Naive B cell (primary cell): ENCODE measurements around the gene ZMYM2. TPM values are rescaled to one million over a fixed set of nuclear protein-coding genes. Genes with fewer than 3 reads are reported as not detected.
A peak's percentile ranks its signal among the peaks of the same experiment; 100 is the strongest.
"Not testable (repeated sequence)": the region's sequence is repeated elsewhere in the genome, so short reads cannot be mapped to it uniquely, and the experiment has no call there.

Source experiments
- ATAC-seq, 2 donors: fragments of 150-1000 bp; cut with Tn5 transposase; 2 replicates each; pipeline ENCODE4 v1.10.0; 2021; ENCODE audit warnings: low read depth in 2 of 2, mild to moderate bottlenecking in 2 of 2, moderate library complexity in 2 of 2
- DNase-seq: peaks from one replicate; pipeline ENCODE4 v3.0.0; 2022
- H3K27ac Mint-ChIP-seq, 6 donors: one replicate each; pipeline ENCODE4 v1.8.0; 2020 to 2022; ENCODE audit warnings: mild to moderate bottlenecking in 6 of 6, mixed read lengths in 6 of 6, moderate library complexity in 5 of 6, inconsistent platforms in 2 of 6
- H3K27me3 Mint-ChIP-seq, 3 donors: one replicate each; pipeline ENCODE4 v1.8.0; 2021 to 2022; ENCODE audit warnings: mixed read lengths in 3 of 3, mild to moderate bottlenecking in 1 of 3
- H3K36me3 Mint-ChIP-seq, 2 donors: one replicate each; pipeline ENCODE4 v1.8.0; 2020 to 2022; ENCODE audit warnings: mixed read lengths in 2 of 2, inconsistent platforms in 1 of 2, mild to moderate bottlenecking in 1 of 2
- H3K4me1 Mint-ChIP-seq, 3 donors: one replicate each; pipeline ENCODE4 v1.8.0; 2020 to 2022; ENCODE audit warnings: mixed read lengths in 3 of 3, inconsistent platforms in 1 of 3, mild to moderate bottlenecking in 1 of 3, moderate library complexity in 1 of 3
- H3K4me3 Mint-ChIP-seq, 8 donors: one replicate each; pipeline ENCODE4 v1.8.0; 2020 to 2022; ENCODE audit warnings: mild to moderate bottlenecking in 8 of 8, mixed read lengths in 8 of 8, moderate library complexity in 8 of 8, inconsistent platforms in 2 of 8
- H3K9me3 Mint-ChIP-seq, 7 donors: one replicate each; pipeline ENCODE4 v1.8.0; 2020 to 2022; ENCODE audit warnings: mixed read lengths in 7 of 7, mild to moderate bottlenecking in 5 of 7, inconsistent platforms in 2 of 7, moderate library complexity in 1 of 7
- polyA plus RNA-seq, 6 donors: library from polyadenylated mRNA; unstranded; fragments of 300-500 nt; fragmentation: Illumina TruSeq; gene quantifications; one replicate each; pipeline ENCODE4 v1.2.3, GENCODE V29; 2021; ENCODE audit warnings: low read depth in 6 of 6

Gene ZMYM2
- polyA plus RNA-seq, 6 donors from 2014 or later: 4.2 to 13.8 (median 9.3) TPM

DNA sequence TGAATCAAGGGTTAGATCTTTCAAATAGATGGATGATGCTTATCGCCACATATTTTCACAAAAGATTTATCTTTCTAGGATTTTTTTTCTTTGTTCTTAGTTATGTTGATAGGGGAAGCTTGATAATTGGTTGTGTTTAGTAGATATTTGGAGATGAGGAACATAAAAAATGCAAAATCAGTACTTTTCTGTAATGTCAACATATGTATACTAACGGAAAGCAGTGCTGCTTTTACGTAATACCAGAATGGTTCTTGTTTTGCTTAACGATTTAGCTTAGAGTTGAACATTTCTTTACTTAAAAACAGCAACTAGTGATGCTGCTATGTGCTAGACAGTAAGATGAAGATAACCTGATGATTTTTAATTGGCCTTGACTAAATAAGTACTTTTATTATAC, 3.0 kb downstream of the ZMYM2 start:
- H3K9me3 Mint-ChIP-seq: no peaks in the 10 kb centered on the region
- DNase-seq (no peak), ATAC-seq (no peak)
- no peaks in the 10 kb centered on the region for H3K27me3 Mint-ChIP-seq
- H3K4me3 Mint-ChIP-seq: peak overlapping the region in 1 of 8 donors; percentile 19
- H3K36me3 Mint-ChIP-seq: no peaks in the 10 kb centered on the region
- peaks cover 18 to 41% (median 28%) of the 10 kb centered on the region in 3 donors for H3K4me1 Mint-ChIP-seq
- peak overlapping the region in 1 of 6 donors; percentile 25 for H3K27ac Mint-ChIP-seq

- H3K27me3 Mint-ChIP-seq: no peaks in the 10 kb centered on the region
- ATAC-seq (no peak), DNase-seq (no peak)
- no peaks in the 10 kb centered on the region for H3K9me3 Mint-ChIP-seq
- H3K4me1 Mint-ChIP-seq: peaks cover 20 to 45% (median 31%) of the 10 kb centered on the region in 3 donors
- H3K4me3 Mint-ChIP-seq: peak overlapping the region in 1 of 8 donors; percentile 19
- H3K36me3 Mint-ChIP-seq: peaks cover 3% of the 10 kb centered on the region in 2 donors
- peak overlapping the region in 1 of 6 donors; percentile 12 for H3K27ac Mint-ChIP-seq
Observed at GRCh38 chr13:19961924-19962323, 3.4 kb downstream of the ZMYM2 start.

DNA sequence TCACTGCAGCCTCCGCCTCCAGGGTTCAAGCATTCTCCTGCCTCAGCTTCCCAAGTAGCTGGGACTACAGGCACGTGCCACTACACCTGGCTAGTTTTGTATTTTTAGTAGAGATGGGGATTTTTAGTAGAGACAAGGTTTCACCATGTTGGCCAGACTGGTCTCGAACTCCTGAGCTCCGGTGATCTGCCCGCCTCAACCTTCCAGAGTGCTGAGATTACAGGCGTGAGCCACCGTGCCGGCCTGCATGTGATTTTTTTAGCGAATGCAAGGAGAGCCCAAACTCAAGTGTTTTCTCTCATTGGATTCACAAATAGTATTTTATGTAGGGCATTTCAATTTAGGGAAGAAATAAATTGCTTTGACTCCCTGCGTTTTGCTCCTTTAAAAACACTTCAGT, 4.4 kb downstream of the ZMYM2 start:
- H3K4me1 Mint-ChIP-seq: peaks cover 23 to 47% (median 38%) of the 10 kb centered on the region in 3 donors
- no peak for DNase-seq
- peak overlapping the region in 1 of 8 donors; percentile 20 for H3K4me3 Mint-ChIP-seq
- H3K27ac Mint-ChIP-seq: peak overlapping the region in 1 of 6 donors; percentile 61
- H3K27me3 Mint-ChIP-seq: no peaks in the 10 kb centered on the region
- no peaks in the 10 kb centered on the region for H3K9me3 Mint-ChIP-seq
- H3K36me3 Mint-ChIP-seq: peaks cover 7 to 8% of the 10 kb centered on the region in 2 donors
- ATAC-seq: no peak

- Mint-ChIP-seq H3K27me3 (no peaks in the 10 kb centered on the region), H3K4me1 (peaks cover 10 to 26% (median 19%) of the 10 kb centered on the region in 3 donors), H3K27ac (no peak overlapping the region), H3K36me3 (peaks cover 7 to 8% of the 10 kb centered on the region in 2 donors), H3K4me3 (no peak overlapping the region), H3K9me3 (no peaks in the 10 kb centered on the region)
- DNase-seq (no peak), ATAC-seq (peak in 1 of 2 donors; percentile 25)
Observed at GRCh38 chr13:19967621-19968020, 9.1 kb downstream of the ZMYM2 start.

GRCh38 chr13:19974498-19975009, 16.0 kb downstream of the ZMYM2 start:
- H3K4me3 Mint-ChIP-seq, ATAC-seq, H3K27me3 Mint-ChIP-seq, DNase-seq: not testable (repeated sequence)
- Mint-ChIP-seq H3K9me3 (peaks cover 6 to 18% (median 11%) of the 10 kb centered on the region in 7 donors), H3K4me1 (peaks cover 9 to 14% (median 12%) of the 10 kb centered on the region in 3 donors), H3K36me3 (peaks cover 20 to 29% of the 10 kb centered on the region in 2 donors), H3K27ac (peak overlapping the region in 1 of 6 donors; percentile 65)

- H3K4me3 Mint-ChIP-seq: peak overlapping the region in 2 of 8 donors; percentile 29 to 59
- peaks cover 6 to 19% (median 12%) of the 10 kb centered on the region in 7 donors for H3K9me3 Mint-ChIP-seq
- H3K27ac Mint-ChIP-seq: peak overlapping the region in 1 of 6 donors; percentile 4
- peaks cover 21 to 34% of the 10 kb centered on the region in 2 donors for H3K36me3 Mint-ChIP-seq
- no peaks in the 10 kb centered on the region for H3K27me3 Mint-ChIP-seq
- DNase-seq: no peak
- H3K4me1 Mint-ChIP-seq: peaks cover 12 to 22% (median 17%) of the 10 kb centered on the region in 3 donors
- ATAC-seq: no peak
Observed at GRCh38 chr13:19978831-19979437, 20.4 kb downstream of the ZMYM2 start.

- Mint-ChIP-seq H3K4me3 (no peak overlapping the region), H3K4me1 (peaks cover 22 to 29% (median 23%) of the 10 kb centered on the region in 3 donors), H3K27me3 (no peaks in the 10 kb centered on the region), H3K9me3 (peaks cover 6 to 19% (median 12%) of the 10 kb centered on the region in 7 donors), H3K36me3 (peaks cover 15 to 20% of the 10 kb centered on the region in 2 donors), H3K27ac (peak overlapping the region in 1 of 6 donors; percentile 16)
- no peak for ATAC-seq
- no peak for DNase-seq
Observed at GRCh38 chr13:19981685-19982238, 23.2 kb downstream of the ZMYM2 start.

DNA sequence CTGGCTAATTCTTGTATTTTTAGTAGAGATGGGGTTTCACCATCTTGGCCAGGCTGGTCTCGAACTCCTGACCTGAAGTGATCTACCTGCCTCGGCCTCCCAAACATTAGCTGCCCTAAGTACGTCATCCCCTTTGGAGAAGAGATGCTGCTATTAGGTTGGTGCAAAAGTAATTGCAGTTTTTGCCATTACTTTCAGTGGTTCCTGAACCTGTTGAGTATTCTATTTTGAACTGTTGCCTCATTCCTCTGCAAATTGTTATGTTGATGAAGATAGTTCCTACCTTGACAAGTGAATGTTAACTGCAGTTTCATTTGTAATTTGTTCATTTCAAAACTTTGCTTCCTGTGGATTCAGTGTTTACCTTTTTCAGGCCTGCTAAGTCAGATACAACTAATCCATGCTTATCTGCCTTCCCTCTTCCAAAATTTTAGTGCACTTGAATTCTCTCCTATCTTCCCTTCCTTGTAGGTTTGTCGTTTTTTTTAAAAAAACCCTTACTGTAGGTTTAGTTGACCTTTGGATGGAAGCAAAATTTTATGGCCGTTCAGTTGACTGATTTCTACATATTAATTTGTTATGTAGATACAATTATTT, 24.0 kb downstream of the ZMYM2 start:
- Mint-ChIP-seq H3K4me3 (no peak overlapping the region), H3K4me1 (peaks cover 20 to 27% (median 21%) of the 10 kb centered on the region in 3 donors), H3K9me3 (peaks cover 6 to 13% (median 12%) of the 10 kb centered on the region in 7 donors), H3K27me3 (no peaks in the 10 kb centered on the region), H3K27ac (peak overlapping the region in 2 of 6 donors; percentile 16 to 27), H3K36me3 (peaks cover 13 to 16% of the 10 kb centered on the region in 2 donors)
- DNase-seq (no peak), ATAC-seq (no peak)

GRCh38 chr13:19984430-19985218, 26.1 kb downstream of the ZMYM2 start:
- Mint-ChIP-seq H3K27me3 (no peaks in the 10 kb centered on the region), H3K36me3 (peaks cover 2 to 4% of the 10 kb centered on the region in 2 donors), H3K4me1 (peaks cover 23 to 33% (median 27%) of the 10 kb centered on the region in 3 donors), H3K27ac (peak overlapping the region in 2 of 6 donors; percentile 5 to 47), H3K9me3 (peaks cover 0 to 3% (median under 1%) of the 10 kb centered on the region in 7 donors), H3K4me3 (no peak overlapping the region)
- peak; percentile 81 to 84 for ATAC-seq
- peak; percentile 5 for DNase-seq

GRCh38 chr13:19985219-19985556, 26.7 kb downstream of the ZMYM2 start:
- Mint-ChIP-seq H3K4me1 (peaks cover 28 to 37% (median 32%) of the 10 kb centered on the region in 3 donors), H3K9me3 (peaks cover 0 to 2% (median 0%) of the 10 kb centered on the region in 7 donors), H3K27ac (no peak overlapping the region), H3K27me3 (no peaks in the 10 kb centered on the region), H3K36me3 (peaks cover 4 to 7% of the 10 kb centered on the region in 2 donors), H3K4me3 (peak overlapping the region in 1 of 8 donors; percentile 15)
- ATAC-seq (no peak), DNase-seq (no peak)

DNA sequence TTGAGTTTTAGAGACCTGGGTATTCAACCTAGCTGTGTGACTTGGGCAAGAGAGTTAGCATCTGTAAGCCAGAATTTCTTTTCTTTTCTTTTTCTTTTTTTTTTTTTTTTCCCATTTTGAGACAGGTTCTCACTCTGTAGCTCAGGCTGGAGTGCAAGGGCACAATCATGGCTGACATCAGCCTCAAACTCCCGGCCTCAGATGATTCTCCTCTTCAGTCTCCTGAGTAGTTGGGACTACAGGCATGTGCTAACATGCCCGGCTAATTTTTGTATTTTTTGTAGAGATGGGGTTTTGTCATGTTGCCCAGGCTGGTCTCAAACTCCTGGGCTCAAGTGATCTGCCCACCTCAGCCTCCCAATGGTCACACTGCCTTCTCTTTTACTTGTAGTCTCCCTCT, 33.0 kb downstream of the ZMYM2 start:
- H3K27ac Mint-ChIP-seq: peak overlapping the region in 2 of 6 donors; percentile 24 to 78
- H3K36me3 Mint-ChIP-seq: peaks cover 13 to 24% of the 10 kb centered on the region in 2 donors

GRCh38 chr13:19993024-19993423, 34.5 kb downstream of the ZMYM2 start:
- ATAC-seq: no peak
- no peak overlapping the region for H3K4me3 Mint-ChIP-seq
- H3K27ac Mint-ChIP-seq: no peak overlapping the region
- peaks cover 21 to 24% of the 10 kb centered on the region in 2 donors for H3K36me3 Mint-ChIP-seq
- H3K4me1 Mint-ChIP-seq: peaks cover 23 to 40% (median 26%) of the 10 kb centered on the region in 3 donors
- DNase-seq: no peak
- no peaks in the 10 kb centered on the region for H3K9me3 Mint-ChIP-seq
- H3K27me3 Mint-ChIP-seq: no peaks in the 10 kb centered on the region

More for the DNA sequence above, 33.0 kb downstream of the ZMYM2 start:
- H3K9me3 Mint-ChIP-seq: no peaks in the 10 kb centered on the region
- H3K4me1 Mint-ChIP-seq: peaks cover 23 to 36% (median 23%) of the 10 kb centered on the region in 3 donors
- H3K27me3 Mint-ChIP-seq: no peaks in the 10 kb centered on the region
- DNase-seq: no peak
- H3K4me3 Mint-ChIP-seq: no peak overlapping the region
- ATAC-seq: no peak

- ATAC-seq: no peak
- peaks cover 14 to 15% of the 10 kb centered on the region in 2 donors for H3K36me3 Mint-ChIP-seq
- no peaks in the 10 kb centered on the region for H3K27me3 Mint-ChIP-seq
- no peak overlapping the region for H3K27ac Mint-ChIP-seq
- no peak overlapping the region for H3K4me3 Mint-ChIP-seq
- DNase-seq: no peak
- peaks cover 14 to 27% (median 21%) of the 10 kb centered on the region in 3 donors for H3K4me1 Mint-ChIP-seq
- H3K9me3 Mint-ChIP-seq: no peaks in the 10 kb centered on the region
Observed at GRCh38 chr13:19998960-19999359, 40.4 kb downstream of the ZMYM2 start.
